CD14-positive monocyte (primary cell): Measurements from ENCODE around the gene SUGT1. TPM values are rescaled to one million over a fixed set of nuclear protein-coding genes. Genes with fewer than 3 reads are reported as not detected.

Experiments
- DNase-seq, 3 donors: peaks; one replicate each; pipeline ENCODE4 v3.0.0-alpha.2; 2011 to 2022
- H2AFZ ChIP-seq: 2 replicates; pipeline ENCODE4 v1.6.0; 2012; ENCODE audit warnings: mild to moderate bottlenecking, low read depth, low read length, inconsistent platforms; ENCODE audit not compliant: insufficient read depth, poor library complexity, severe bottlenecking
- H3K27ac ChIP-seq, 2 donors: 1 replicate in 1 of 2; 2 replicates in 1 of 2; pipeline ENCODE4 v1.5.1; 2012 to 2013; ENCODE audit warnings: low read length in 2 of 2, control low read depth in 1 of 2, inconsistent platforms in 1 of 2, low read depth in 1 of 2, mild to moderate bottlenecking in 1 of 2
- H3K27me3 ChIP-seq, 2 donors: one replicate each; pipeline versions ENCODE4 v1.6.0 to v1.6.1; 2011 to 2013; ENCODE audit warnings: low read length in 2 of 2; ENCODE audit not compliant: control insufficient read depth in 2 of 2, insufficient read depth in 2 of 2
- H3K36me3 ChIP-seq, 2 donors: replicated peaks in 1 of 2; 1 replicate in 1 of 2; 2 replicates in 1 of 2; pipeline versions ENCODE4 v1.5.1 to v1.6.1; 2012 to 2013; ENCODE audit warnings: low read length in 2 of 2, control low read depth in 1 of 2, inconsistent platforms in 1 of 2, mild to moderate bottlenecking in 1 of 2; ENCODE audit not compliant: insufficient read depth in 2 of 2, control insufficient read depth in 1 of 2
- H3K4me1 ChIP-seq, 2 donors: 1 replicate in 1 of 2; 2 replicates in 1 of 2; pipeline versions ENCODE4 v1.5.1 to v1.6.1; 2012 to 2013; ENCODE audit warnings: low read length in 2 of 2, control low read depth in 1 of 2, inconsistent platforms in 1 of 2, mild to moderate bottlenecking in 1 of 2, moderate library complexity in 1 of 2; ENCODE audit not compliant: insufficient read depth in 2 of 2, control insufficient read depth in 1 of 2
- H3K4me2 ChIP-seq: replicated peaks from 2 replicates; pipeline ENCODE3; 2012; ENCODE audit warnings: low read length, moderate library complexity, mild to moderate bottlenecking; ENCODE audit not compliant: poor library complexity, severe bottlenecking; ENCODE audit errors: extremely low read depth
- H3K4me3 ChIP-seq, 3 experiments: fragments of 200-600 bp in 1 of 3; sonication (generic) in 1 of 3; replicated peaks in 1 of 3; 1 replicate in 2 of 3; 2 replicates in 1 of 3; pipeline ENCODE4 v1.5.1; 2011 to 2013; ENCODE audit warnings: low read length in 3 of 3, mild to moderate bottlenecking in 3 of 3, control low read depth in 2 of 3, low read depth in 2 of 3, inconsistent platforms in 1 of 3, moderate library complexity in 1 of 3
- H3K79me2 ChIP-seq: 2 replicates; pipeline ENCODE4 v1.6.0; 2012; ENCODE audit warnings: mild to moderate bottlenecking, control low read depth, inconsistent platforms, low read length, moderate library complexity; ENCODE audit not compliant: insufficient read depth
- H3K9ac ChIP-seq: 2 replicates; pipeline ENCODE4 v1.6.0; 2017; ENCODE audit warnings: low read length, mild to moderate bottlenecking; ENCODE audit not compliant: insufficient read depth, poor library complexity, severe bottlenecking
- H3K9me3 ChIP-seq, 2 donors: replicated peaks in 1 of 2; 1 replicate in 1 of 2; 2 replicates in 1 of 2; pipeline versions ENCODE4 v1.5.1 to v1.6.1; 2012 to 2013; ENCODE audit warnings: low read length in 2 of 2, control low read depth in 1 of 2; ENCODE audit not compliant: control insufficient read depth in 1 of 2, insufficient read depth in 1 of 2
- H4K20me1 ChIP-seq: 2 replicates; pipeline ENCODE4 v1.6.0; 2012; ENCODE audit warnings: mild to moderate bottlenecking, low read length, control low read depth, moderate library complexity; ENCODE audit not compliant: insufficient read depth
- H3K27ac Mint-ChIP-seq, 7 donors: one replicate each; pipeline ENCODE4 v1.8.0; 2020; ENCODE audit warnings: mild to moderate bottlenecking in 7 of 7, mixed read lengths in 7 of 7, moderate library complexity in 6 of 7, inconsistent platforms in 2 of 7
- H3K27me3 Mint-ChIP-seq, 3 donors: one replicate each; pipeline ENCODE4 v1.8.0; 2021 to 2022; ENCODE audit warnings: low read depth in 3 of 3, mild to moderate bottlenecking in 3 of 3, mixed read lengths in 3 of 3, moderate library complexity in 3 of 3, inconsistent platforms in 1 of 3
- H3K36me3 Mint-ChIP-seq, 2 donors: one replicate each; pipeline ENCODE4 v1.8.0; 2020; ENCODE audit warnings: mixed read lengths in 2 of 2, inconsistent platforms in 1 of 2, mild to moderate bottlenecking in 1 of 2
- H3K4me1 Mint-ChIP-seq: one replicate; pipeline ENCODE4 v1.8.0; 2020; ENCODE audit warnings: mild to moderate bottlenecking, mixed read lengths
- H3K4me3 Mint-ChIP-seq, 2 donors: one replicate each; pipeline ENCODE4 v1.8.0; 2020; ENCODE audit warnings: mild to moderate bottlenecking in 2 of 2, mixed read lengths in 2 of 2, moderate library complexity in 1 of 2
- H3K9me3 Mint-ChIP-seq, 7 donors: one replicate each; pipeline ENCODE4 v1.8.0; 2020 to 2022; ENCODE audit warnings: mixed read lengths in 7 of 7, mild to moderate bottlenecking in 6 of 7, moderate library complexity in 6 of 7, inconsistent platforms in 2 of 7
- WGBS: methylation state at CpG from one replicate; pipeline ENCODE4 v1.1.5; 2013; ENCODE audit warnings: missing lambda C conversion rate; ENCODE audit not compliant: insufficient coverage; 5-methylcytosine and 5-hydroxymethylcytosine counted together
- intact Hi-C, 2 donors: fragments of 100-400 bp; cut with micrococcal nuclease; formaldehyde crosslinking; loops; one replicate each; pipeline versions ENCODE4 v1.15.0 to v1.15.1; 2023
- polyA plus RNA-seq, 3 donors: library from polyadenylated mRNA; depleted of rRNA in 1 of 3; unstranded in 2 of 3; stranded (reverse) in 1 of 3; fragments of 300-500 nt in 2 of 3; fragments of >200 nt in 1 of 3; fragmentation: Illumina TruSeq in 2 of 3; gene quantifications; 1 replicate in 2 of 3; 2 replicates in 1 of 3; pipeline ENCODE4 v1.2.3, GENCODE V29; 2012 to 2021
- TF ChIP-seq, protein P1 (sequence below): fragments of 200-600 bp; IDR thresholded peaks from one replicate; pipeline ENCODE4 v1.8.0; 2022; ENCODE audit warnings: antibody characterized with exemption, mild to moderate bottlenecking

Gene SUGT1
- polyA plus RNA-seq, 3 donors = 18.1 to 40.1 (median 37.7) TPM

DNA sequence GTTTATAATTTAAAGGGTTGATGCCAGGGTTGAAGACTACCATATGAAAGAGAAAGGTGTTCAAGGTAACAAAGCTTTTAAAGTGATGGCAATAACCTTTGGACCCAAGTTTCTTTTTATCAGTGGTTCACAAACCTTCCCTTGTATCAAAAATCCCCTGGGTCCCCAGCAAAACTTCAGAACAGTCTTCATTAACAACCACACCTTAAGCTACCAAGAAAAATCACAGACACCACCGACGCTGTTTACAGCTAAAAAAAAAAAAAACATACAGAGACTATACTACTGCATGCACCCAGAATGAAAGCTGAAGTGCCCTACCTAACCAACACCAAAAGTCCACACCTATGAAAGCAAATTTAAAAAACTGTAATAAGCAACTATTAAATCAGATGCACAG lies 73.6 kb downstream of the SUGT1 start:
- Histone ChIP-seq H3K27me3 (no peaks in the 10 kb centered on the region), H3K4me3 (no peak overlapping the region), H2AFZ (no peak overlapping the region), H3K27ac (no peak overlapping the region), H3K36me3 (no peaks in the 10 kb centered on the region), H3K4me2 (no peak overlapping the region), H3K79me2 (no peaks in the 10 kb centered on the region), H3K4me1 (no peaks in the 10 kb centered on the region), H3K9me3 (no peaks in the 10 kb centered on the region), H4K20me1 (no peaks in the 10 kb centered on the region), H3K9ac (no peak overlapping the region)
- TF ChIP-seq, protein P1, sequence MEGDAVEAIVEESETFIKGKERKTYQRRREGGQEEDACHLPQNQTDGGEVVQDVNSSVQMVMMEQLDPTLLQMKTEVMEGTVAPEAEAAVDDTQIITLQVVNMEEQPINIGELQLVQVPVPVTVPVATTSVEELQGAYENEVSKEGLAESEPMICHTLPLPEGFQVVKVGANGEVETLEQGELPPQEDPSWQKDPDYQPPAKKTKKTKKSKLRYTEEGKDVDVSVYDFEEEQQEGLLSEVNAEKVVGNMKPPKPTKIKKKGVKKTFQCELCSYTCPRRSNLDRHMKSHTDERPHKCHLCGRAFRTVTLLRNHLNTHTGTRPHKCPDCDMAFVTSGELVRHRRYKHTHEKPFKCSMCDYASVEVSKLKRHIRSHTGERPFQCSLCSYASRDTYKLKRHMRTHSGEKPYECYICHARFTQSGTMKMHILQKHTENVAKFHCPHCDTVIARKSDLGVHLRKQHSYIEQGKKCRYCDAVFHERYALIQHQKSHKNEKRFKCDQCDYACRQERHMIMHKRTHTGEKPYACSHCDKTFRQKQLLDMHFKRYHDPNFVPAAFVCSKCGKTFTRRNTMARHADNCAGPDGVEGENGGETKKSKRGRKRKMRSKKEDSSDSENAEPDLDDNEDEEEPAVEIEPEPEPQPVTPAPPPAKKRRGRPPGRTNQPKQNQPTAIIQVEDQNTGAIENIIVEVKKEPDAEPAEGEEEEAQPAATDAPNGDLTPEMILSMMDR = no peak
- H3K9me3 Mint-ChIP-seq = peaks cover 0 to 7% (median 4%) of the 10 kb centered on the region in 7 donors
- intact Hi-C loops = no loop called here
- H3K4me3 Mint-ChIP-seq = no peak overlapping the region
- H3K36me3 Mint-ChIP-seq = no peaks in the 10 kb centered on the region
- no CpG with 5 or more reads among the region's 2 CpGs for WGBS
- DNase-seq = no peak
- H3K27ac Mint-ChIP-seq = no peak overlapping the region
- peaks cover 2 to 7% (median 7%) of the 10 kb centered on the region in 3 donors for H3K27me3 Mint-ChIP-seq
- peaks cover under 1% of the 10 kb centered on the region for H3K4me1 Mint-ChIP-seq

DNA sequence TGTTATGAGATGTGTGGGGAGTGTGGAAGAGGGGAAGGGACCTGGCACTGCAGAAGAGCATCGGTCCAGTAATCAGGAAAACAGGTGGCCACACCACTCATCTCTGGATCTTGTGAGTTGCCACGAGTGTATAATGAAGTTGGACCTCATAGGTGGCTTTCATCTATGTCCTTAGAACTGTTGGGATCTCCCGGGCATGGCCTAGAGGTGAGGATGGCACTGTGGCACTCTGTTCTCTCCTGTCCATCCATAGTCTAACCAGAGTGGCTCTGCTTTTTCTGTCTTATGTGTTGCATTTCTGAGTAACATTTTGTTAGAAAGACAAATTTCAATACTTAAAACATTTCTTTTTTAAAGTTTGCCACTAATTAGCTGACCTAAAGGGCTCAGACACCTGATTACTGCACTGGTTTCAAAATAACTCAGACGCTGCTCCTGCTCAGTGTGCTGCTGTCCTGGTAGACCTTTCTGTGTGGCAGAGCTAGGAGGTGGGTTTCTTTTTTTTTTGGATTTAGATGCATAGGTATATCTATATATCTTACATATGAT lies 81.5 kb downstream of the SUGT1 start:
- Histone ChIP-seq H3K27ac (no peak overlapping the region), H4K20me1 (no peaks in the 10 kb centered on the region), H3K4me1 (peaks cover 2 to 8% of the 10 kb centered on the region in 2 donors), H3K4me2 (no peak overlapping the region), H2AFZ (no peak overlapping the region), H3K36me3 (no peaks in the 10 kb centered on the region), H3K4me3 (no peak overlapping the region), H3K9me3 (no peaks in the 10 kb centered on the region), H3K79me2 (no peaks in the 10 kb centered on the region), H3K27me3 (peaks cover 12 to 14% of the 10 kb centered on the region in 2 donors), H3K9ac (no peak overlapping the region)
- 100% methylated on average over 1 of the region's 4 CpGs for WGBS
- no peak overlapping the region for H3K27ac Mint-ChIP-seq
- TF ChIP-seq, protein P1 = no peak
- no peaks in the 10 kb centered on the region for H3K9me3 Mint-ChIP-seq
- H3K4me1 Mint-ChIP-seq = peaks cover 5% of the 10 kb centered on the region
- DNase-seq = no peak
- H3K4me3 Mint-ChIP-seq = no peak overlapping the region
- intact Hi-C loops = no loop called here
- H3K36me3 Mint-ChIP-seq = no peaks in the 10 kb centered on the region
- peaks cover 8 to 19% (median 15%) of the 10 kb centered on the region in 3 donors for H3K27me3 Mint-ChIP-seq
